ENCODE data around the gene SLC39A3.
A peak's percentile ranks its signal among the peaks of the same experiment; 100 is the strongest.

SLC39A3 gene

DNA sequence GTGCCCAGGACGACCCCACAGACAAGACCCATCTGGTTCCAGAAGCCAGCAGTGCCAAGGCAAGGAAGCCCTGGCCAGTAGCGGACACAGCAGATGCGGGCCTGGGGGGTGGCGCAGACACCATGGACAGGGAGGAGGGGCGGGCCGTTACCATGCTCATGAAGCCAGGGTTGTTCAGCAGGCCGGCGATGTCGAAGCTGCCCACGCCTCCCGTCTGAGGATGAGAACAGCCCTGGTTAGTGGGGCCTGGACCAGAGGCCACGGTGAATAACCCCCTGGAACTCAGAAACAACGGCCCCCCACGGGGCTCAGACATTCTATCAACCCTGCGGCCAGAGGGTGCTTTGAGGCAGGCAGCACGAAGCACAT is 21.5 kb upstream of the SLC39A3 start:
- peaks cover 81% of the 10 kb centered on the region for H4K20me1 ChIP-seq
- H3K27ac ChIP-seq, result no peak overlapping the region
- H3K27me3 ChIP-seq, result no peaks in the 10 kb centered on the region; the same call in 1 of the 2 replicates
- H3K9me3 ChIP-seq, result no peaks in the 10 kb centered on the region
- no peak for TF ChIP-seq Cebpa-rat (IDR thresholded peaks at IDR 0.05)
- H3K4me1 ChIP-seq, result peaks cover 44% of the 10 kb centered on the region
- peaks cover 96% of the 10 kb centered on the region for H3K36me3 ChIP-seq
- no peak overlapping the region for H3K4me3 ChIP-seq
- H3K4me2 ChIP-seq, result no peak overlapping the region
- H3K9ac ChIP-seq, result no peak overlapping the region

DNA sequence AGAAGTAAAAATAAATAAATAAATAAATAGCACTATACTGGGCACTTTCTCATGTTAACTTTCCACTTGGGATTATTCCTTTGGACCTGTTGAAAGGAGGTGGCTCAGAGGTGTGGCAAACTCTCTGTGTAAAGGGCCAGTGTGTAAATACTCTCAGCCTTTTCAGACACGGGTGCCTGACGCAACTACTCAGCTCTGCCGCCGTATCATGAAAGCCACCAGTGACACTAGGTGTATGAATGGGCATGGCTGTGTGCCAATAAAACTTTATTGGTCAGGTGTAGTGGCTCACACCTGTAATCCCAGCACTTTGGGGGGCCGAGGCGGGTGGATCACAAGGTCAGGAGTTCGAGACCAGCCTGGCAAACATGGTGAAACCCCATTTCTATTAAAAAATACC is 20.1 kb upstream of the SLC39A3 start:
- Histone ChIP-seq H3K9me3 (no peaks in the 10 kb centered on the region), H4K20me1 (peaks cover 68% of the 10 kb centered on the region), H3K9ac (no peak overlapping the region), H3K4me2 (peak overlapping the region; percentile 56), H3K27me3 (no peaks in the 10 kb centered on the region; the same call in 1 of the 2 replicates), H3K4me1 (peaks cover 57% of the 10 kb centered on the region), H3K4me3 (no peak overlapping the region), H3K36me3 (peaks cover 95% of the 10 kb centered on the region), H3K27ac (no peak overlapping the region)
- TF ChIP-seq Cebpa-rat (IDR thresholded peaks at IDR 0.05), result no peak

DNA sequence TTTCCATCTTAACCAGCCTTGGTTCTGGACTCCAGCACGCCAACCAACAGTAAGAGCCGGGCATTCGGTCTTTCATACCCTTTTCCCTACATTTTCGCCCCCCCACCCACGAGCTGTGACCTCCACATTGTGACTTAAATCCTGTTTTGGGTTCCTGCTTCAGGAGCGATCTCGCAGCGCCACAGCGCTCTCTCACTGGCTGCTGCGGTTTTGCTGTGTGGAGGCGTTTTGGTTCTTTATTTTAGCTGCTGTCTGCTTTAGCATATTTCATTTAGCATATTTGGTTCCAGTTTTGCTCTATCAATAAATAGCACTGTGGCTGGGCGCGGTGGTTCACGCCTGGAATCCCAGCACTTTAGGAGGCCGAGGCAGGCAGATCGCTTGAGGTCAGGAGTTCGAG is 19.5 kb upstream of the SLC39A3 start:
- Histone ChIP-seq H3K27ac (no peak overlapping the region), H3K9ac (0 out of 2 replicates have a peak overlapping the region, but pooled peaks have one; percentile 24), H3K4me2 (peak overlapping the region; percentile 56), H3K36me3 (peaks cover 95% of the 10 kb centered on the region), H4K20me1 (peaks cover 65% of the 10 kb centered on the region), H3K4me3 (no peak overlapping the region), H3K27me3 (no peaks in the 10 kb centered on the region; the same call in 1 of the 2 replicates), H3K4me1 (peaks cover 57% of the 10 kb centered on the region), H3K9me3 (no peaks in the 10 kb centered on the region)
- TF ChIP-seq Cebpa-rat (IDR thresholded peaks at IDR 0.05), result no peak

DNA sequence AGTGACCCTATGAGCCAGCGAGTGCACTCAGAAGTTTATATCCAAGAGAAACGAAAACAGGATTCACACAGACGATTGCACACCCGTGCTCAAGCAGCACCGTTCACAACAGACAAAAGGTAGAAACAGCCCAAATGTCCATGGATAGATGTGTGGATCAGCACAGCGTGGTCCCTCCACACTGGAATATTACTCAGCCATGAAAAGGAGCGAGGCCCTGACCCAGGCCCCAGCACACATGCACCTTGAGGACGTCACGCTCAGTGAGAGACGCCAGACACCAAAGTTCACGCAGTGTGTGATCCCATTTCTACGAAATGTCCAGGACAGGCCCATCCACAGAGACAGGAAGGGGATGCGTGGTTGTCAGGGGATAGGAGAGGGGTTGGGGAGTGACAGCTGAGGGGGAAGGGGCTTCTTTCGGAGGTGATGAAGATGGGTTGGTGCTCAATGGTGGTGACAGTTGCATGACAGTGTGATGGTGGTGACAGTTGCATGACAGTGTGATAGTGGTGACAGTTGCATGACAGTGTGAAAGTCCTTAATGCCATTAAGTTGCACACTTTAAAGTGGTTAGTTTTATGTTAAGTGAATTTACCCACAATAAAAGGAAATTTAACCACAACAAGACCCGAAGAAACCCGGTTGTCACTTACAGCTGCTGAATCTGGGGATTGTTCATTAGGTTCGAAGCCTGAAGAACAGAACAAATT is 18.9 kb upstream of the SLC39A3 start:
- Histone ChIP-seq H3K36me3 (peaks cover 95% of the 10 kb centered on the region), H3K4me2 (peak overlapping the region; percentile 56), H3K27me3 (no peaks in the 10 kb centered on the region; the same call in 1 of the 2 replicates), H3K4me3 (no peak overlapping the region), H3K9me3 (no peaks in the 10 kb centered on the region), H3K4me1 (peaks cover 57% of the 10 kb centered on the region), H4K20me1 (peaks cover 59% of the 10 kb centered on the region), H3K27ac (no peak overlapping the region), H3K9ac (0 out of 2 replicates have a peak overlapping the region, but pooled peaks have one; percentile 24)
- no peak for TF ChIP-seq Cebpa-rat (IDR thresholded peaks at IDR 0.05)

DNA sequence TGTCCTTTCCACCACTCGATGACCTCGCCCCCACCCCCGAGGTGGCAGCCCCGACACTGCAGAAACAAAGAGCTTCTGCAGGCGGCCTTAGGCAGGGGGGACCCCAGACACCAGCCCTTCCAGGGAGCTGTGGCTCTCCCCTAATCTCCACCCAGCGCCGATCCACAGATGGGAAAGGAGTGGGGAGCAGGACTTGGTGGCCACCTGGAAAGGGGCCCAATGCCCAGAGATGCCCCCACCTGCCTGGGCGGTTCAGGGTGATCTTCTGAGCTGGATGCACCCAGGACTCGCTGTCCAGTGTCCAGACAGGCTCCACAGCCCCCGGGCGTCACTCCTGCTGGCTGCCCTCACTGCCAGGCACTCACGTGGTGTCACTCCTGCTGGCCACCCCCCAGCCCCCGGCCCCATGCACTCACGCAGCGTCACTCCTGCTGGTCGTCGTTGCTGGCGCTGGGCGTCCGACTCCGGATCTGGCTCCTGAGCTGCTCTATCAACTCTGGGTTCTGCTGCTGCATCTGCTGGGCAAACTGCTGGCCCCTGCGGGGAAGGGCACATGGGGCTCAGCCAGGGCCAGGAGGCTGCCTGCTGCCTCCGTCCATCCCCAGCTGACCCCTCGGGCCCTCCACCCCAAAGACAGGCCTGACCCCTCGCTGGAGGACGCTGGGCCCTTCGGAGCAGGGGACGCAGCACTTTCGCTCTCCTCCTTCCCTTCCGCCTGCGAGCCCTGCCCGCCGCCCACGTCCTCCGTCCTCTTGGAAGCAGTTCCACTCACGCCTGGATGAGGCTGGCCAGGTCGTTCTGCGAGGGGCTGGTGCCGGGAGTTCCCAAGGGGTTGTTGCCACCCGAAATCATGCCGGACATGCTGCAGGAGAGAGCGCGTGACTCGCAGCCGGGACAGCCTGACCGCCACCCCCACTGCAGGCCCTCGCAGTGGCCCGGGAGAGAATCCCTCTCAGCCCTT is 17.4 kb upstream of the SLC39A3 start:
- Histone ChIP-seq H3K4me2 (peak overlapping the region; percentile 96), H3K4me1 (peaks cover 57% of the 10 kb centered on the region), H3K36me3 (peaks cover 92% of the 10 kb centered on the region), H3K4me3 (peak overlapping the region; percentile 43), H3K27me3 (no peaks in the 10 kb centered on the region), H3K9me3 (no peaks in the 10 kb centered on the region), H3K27ac (peak overlapping the region; percentile 79), H4K20me1 (peaks cover 43% of the 10 kb centered on the region), H3K9ac (peak overlapping the region; percentile 73)
- TF ChIP-seq Cebpa-rat (IDR thresholded peaks at IDR 0.05), result no peak

DNA sequence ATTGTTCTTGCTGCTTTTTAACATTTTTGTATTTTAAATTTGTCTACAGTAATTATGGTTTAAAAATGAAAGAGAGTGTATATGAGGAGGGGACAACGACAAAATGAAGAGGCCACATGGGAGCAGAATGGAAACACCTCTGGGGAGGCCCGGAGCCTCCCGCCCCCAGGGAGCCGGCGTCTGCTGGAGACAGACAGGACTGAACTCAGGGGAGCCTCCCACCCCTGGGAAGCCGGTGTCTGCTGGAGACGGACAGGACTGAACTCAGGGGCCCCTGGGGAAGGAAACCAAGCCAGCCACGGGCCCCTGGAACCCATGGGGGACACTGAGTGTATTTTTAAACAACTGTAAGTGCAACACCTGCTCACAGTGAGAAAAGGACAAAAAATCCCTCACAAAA is 16.7 kb upstream of the SLC39A3 start:
- H3K27me3 ChIP-seq, result no peaks in the 10 kb centered on the region
- peaks cover 84% of the 10 kb centered on the region for H3K36me3 ChIP-seq
- H3K4me2 ChIP-seq, result peak overlapping the region; percentile 96
- H4K20me1 ChIP-seq, result peaks cover 36% of the 10 kb centered on the region
- H3K9me3 ChIP-seq, result no peaks in the 10 kb centered on the region
- peak overlapping the region; percentile 73 for H3K9ac ChIP-seq
- TF ChIP-seq Cebpa-rat (IDR thresholded peaks at IDR 0.05), result no peak
- H3K4me1 ChIP-seq, result peaks cover 57% of the 10 kb centered on the region
- H3K4me3 ChIP-seq, result peak overlapping the region; percentile 43
- H3K27ac ChIP-seq, result peak overlapping the region; percentile 79

DNA sequence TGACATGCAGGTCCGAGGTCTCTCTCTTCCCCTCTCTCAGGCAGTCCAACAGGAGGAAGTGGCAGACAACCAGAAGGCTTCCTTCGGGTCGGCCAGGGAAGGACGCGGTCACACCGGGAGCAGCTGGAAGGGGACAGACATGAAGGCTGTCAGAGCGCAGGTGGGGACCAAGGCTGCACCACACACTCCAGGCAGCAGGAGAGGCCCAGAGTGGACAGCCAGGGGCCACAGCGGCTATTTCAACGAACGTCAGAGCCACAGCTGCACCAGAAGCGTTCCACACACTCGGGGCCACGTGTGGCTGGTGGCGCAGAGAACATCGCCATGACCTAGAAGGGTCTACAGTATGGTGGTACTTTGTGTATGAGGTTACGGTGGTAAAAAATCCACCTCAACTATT is 16.0 kb upstream of the SLC39A3 start:
- TF ChIP-seq Cebpa-rat (IDR thresholded peaks at IDR 0.05), result no peak
- no peak overlapping the region for H3K4me3 ChIP-seq
- H3K9ac ChIP-seq, result peak overlapping the region; percentile 73; the same call in 1 of the 2 replicates
- no peaks in the 10 kb centered on the region for H3K9me3 ChIP-seq
- H3K27ac ChIP-seq, result peak overlapping the region; percentile 79
- peaks cover 78% of the 10 kb centered on the region for H3K36me3 ChIP-seq
- peak overlapping the region; percentile 96 for H3K4me2 ChIP-seq
- no peaks in the 10 kb centered on the region for H3K27me3 ChIP-seq
- H4K20me1 ChIP-seq, result peaks cover 30% of the 10 kb centered on the region
- peaks cover 63% of the 10 kb centered on the region for H3K4me1 ChIP-seq

DNA sequence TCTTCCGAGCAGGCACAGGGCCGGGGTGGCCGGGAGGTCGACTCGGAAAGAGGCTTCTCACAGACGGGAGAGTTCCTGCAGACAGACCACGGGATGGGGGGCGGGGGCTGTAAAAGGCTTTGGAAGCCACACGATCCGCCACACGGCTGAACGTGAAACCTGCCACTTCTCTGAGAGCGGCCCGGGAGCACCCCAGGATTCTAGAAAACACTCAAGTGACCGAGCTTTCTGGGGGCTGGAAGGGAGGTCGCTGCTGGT is 15.6 kb upstream of the SLC39A3 start:
- peaks cover 64% of the 10 kb centered on the region for H3K4me1 ChIP-seq
- H3K9me3 ChIP-seq, result no peaks in the 10 kb centered on the region
- no peak overlapping the region for H3K4me3 ChIP-seq
- H3K9ac ChIP-seq, result peak overlapping the region; percentile 29; the same call in 1 of the 2 replicates
- TF ChIP-seq Cebpa-rat (IDR thresholded peaks at IDR 0.05), result no peak
- H4K20me1 ChIP-seq, result peaks cover 25% of the 10 kb centered on the region
- H3K4me2 ChIP-seq, result peak overlapping the region; percentile 96
- H3K36me3 ChIP-seq, result peaks cover 73% of the 10 kb centered on the region
- H3K27me3 ChIP-seq, result no peaks in the 10 kb centered on the region
- H3K27ac ChIP-seq, result peak overlapping the region; percentile 79

DNA sequence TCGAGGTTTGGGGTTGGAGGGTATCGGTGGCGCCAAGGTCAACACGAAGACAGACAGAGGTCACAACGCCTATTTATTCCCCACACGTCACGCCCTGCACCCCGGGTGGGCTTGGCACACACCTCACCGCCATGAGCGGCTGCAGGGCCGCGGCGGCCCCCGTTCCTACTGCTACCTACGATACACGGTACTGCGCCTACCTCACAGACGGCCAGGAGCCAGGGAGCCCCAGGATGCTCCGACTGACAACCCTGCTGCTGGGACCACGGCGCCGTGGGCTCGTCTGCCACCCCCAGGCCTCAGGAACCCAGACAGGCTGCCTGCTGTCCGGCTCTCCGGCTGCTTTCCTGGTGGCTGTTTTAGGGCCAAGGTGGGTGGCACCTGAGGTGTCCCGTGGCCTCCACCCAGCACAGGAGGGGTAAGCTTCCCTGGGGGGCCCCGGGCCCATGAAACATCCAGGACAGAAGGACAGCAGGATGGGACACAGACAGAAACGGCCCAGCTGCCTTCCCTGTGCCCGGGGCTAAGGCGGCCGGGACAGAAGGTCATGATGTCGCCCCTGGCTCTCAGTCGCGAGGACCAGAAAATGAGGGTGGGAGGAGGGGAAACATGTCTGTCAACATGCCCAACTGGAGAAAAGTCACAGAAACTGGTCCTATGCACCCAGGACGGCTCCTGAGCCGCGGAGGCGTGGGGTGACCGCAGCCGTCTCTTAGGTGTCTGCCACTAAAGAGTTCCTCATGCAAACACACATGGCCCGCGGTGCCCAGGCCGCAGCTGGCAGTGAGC is 15.0 kb upstream of the SLC39A3 start:
- H3K9me3 ChIP-seq, result no peaks in the 10 kb centered on the region
- no peak overlapping the region for H3K4me3 ChIP-seq
- H3K4me2 ChIP-seq, result no peak overlapping the region
- peaks cover 65% of the 10 kb centered on the region for H3K4me1 ChIP-seq
- peak overlapping the region; percentile 29; the same call in 1 of the 2 replicates for H3K9ac ChIP-seq
- H3K27me3 ChIP-seq, result no peaks in the 10 kb centered on the region
- H3K27ac ChIP-seq, result peak overlapping the region; percentile 79; the same call in 1 of the 2 replicates
- peaks cover 21% of the 10 kb centered on the region for H4K20me1 ChIP-seq
- peaks cover 68% of the 10 kb centered on the region for H3K36me3 ChIP-seq
- no peak for TF ChIP-seq Cebpa-rat (IDR thresholded peaks at IDR 0.05)
